ENCODE measurements around the gene MS4A15.

The MS4A15 gene

DNA sequence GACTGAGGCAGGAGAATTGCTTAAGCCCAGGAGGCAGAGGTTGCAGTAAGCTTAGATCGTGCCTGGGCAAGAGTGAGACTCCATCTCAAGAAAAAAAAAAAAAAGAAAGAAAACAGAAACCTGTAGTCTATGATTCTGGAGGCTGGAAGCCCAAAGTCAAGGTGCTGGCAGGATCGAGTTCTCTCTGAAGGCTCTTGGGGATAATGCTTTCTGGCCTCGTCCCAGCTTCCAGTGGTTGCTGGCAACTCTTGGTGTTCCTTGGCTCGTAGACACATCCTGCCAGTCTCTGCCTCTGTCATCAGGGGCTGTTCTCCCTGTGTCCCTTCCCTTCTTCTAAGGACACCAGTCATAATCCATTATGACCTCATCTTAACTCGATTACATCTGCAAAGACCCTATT is 68.5 kb downstream of the MS4A15 start:
- no peak overlapping the region for H4K5ac ChIP-seq (ENCODE audit: low read length)
- no peak for DNase-seq
- H2BK120ac ChIP-seq (ENCODE audit: low read depth, low read length) = no peak overlapping the region
- no peak overlapping the region for H2BK15ac ChIP-seq (replicated peaks; ENCODE audit: low read depth)
- H3K27me3 ChIP-seq (ENCODE audit: insufficient read depth, low read length, poor library complexity) = no peaks in the 10 kb centered on the region
- H3K79me2 ChIP-seq (ENCODE audit: control insufficient read depth, insufficient read depth, low read length) = no peaks in the 10 kb centered on the region
- no peaks in the 10 kb centered on the region for H3K36me3 ChIP-seq (ENCODE audit: control insufficient read depth, insufficient read depth, low read length)
- H4K8ac ChIP-seq (ENCODE audit: low read depth, low read length) = no peak overlapping the region
- no peak overlapping the region for H2BK5ac ChIP-seq (ENCODE audit: low read length)
- WGBS (ENCODE audit: extremely low coverage, insufficient coverage, low lambda C conversion rate) = no CpG with 5 or more reads among the region's 5 CpGs
- no peak overlapping the region for H3K4me2 ChIP-seq (ENCODE audit: low read length)
- H3K27ac ChIP-seq (ENCODE audit: low read depth, low read length) = no peak overlapping the region
- H3K18ac ChIP-seq (ENCODE audit: low read length) = no peak overlapping the region
- no peak overlapping the region for H3K23ac ChIP-seq (ENCODE audit: low read length)
- H3K4me1 ChIP-seq (ENCODE audit: control insufficient read depth, low read depth, low read length) = no peaks in the 10 kb centered on the region
- H2AK5ac ChIP-seq (ENCODE audit: low read length) = no peak overlapping the region
- H3K4me3 ChIP-seq (ENCODE audit: low read length) = no peak overlapping the region
- no peaks in the 10 kb centered on the region for H3K79me1 ChIP-seq (ENCODE audit: low read length)
- no peak overlapping the region for H3K56ac ChIP-seq (ENCODE audit: low read length)
- no peak overlapping the region for H3K9ac ChIP-seq (ENCODE audit: low read length)
- no peak overlapping the region for H3K4ac ChIP-seq (ENCODE audit: low read depth, low read length)

DNA sequence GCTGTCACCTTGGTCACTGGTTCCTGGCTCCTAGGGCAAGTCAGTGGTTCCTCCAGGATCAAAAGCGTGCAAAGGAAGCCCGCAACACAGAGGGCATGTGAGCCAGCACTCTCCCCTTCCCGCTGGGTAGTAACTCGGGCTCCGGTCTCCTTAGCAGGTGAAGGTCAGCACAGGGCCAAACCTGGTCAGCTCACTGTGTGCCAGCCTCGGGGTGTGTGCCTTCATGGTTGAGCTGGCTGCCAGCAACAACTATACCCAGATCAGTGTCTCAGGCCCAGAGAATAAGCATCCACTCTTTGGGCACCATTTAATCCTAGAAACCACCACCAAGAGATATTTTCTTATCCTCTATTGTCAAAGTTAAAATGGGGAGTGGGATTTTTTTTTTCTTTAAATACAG is 69.1 kb downstream of the MS4A15 start:
- H3K4me3 ChIP-seq (ENCODE audit: low read length) = no peak overlapping the region
- no peaks in the 10 kb centered on the region for H3K79me2 ChIP-seq (ENCODE audit: control insufficient read depth, insufficient read depth, low read length)
- no peak overlapping the region for H4K8ac ChIP-seq (ENCODE audit: low read depth, low read length)
- no peak overlapping the region for H2BK5ac ChIP-seq (ENCODE audit: low read length)
- H2BK120ac ChIP-seq (ENCODE audit: low read depth, low read length) = no peak overlapping the region
- WGBS (ENCODE audit: extremely low coverage, insufficient coverage, low lambda C conversion rate) = no CpG with 5 or more reads among the region's 6 CpGs
- H3K18ac ChIP-seq (ENCODE audit: low read length) = no peak overlapping the region
- H3K4me2 ChIP-seq (ENCODE audit: low read length) = no peak overlapping the region
- H3K36me3 ChIP-seq (ENCODE audit: control insufficient read depth, insufficient read depth, low read length) = no peaks in the 10 kb centered on the region
- H3K4me1 ChIP-seq (ENCODE audit: control insufficient read depth, low read depth, low read length) = no peaks in the 10 kb centered on the region
- no peak overlapping the region for H3K56ac ChIP-seq (ENCODE audit: low read length)
- H4K5ac ChIP-seq (ENCODE audit: low read length) = no peak overlapping the region
- H3K27me3 ChIP-seq (ENCODE audit: insufficient read depth, low read length, poor library complexity) = no peaks in the 10 kb centered on the region
- H2BK15ac ChIP-seq (replicated peaks; ENCODE audit: low read depth) = no peak overlapping the region
- H2AK5ac ChIP-seq (ENCODE audit: low read length) = no peak overlapping the region
- no peak overlapping the region for H3K27ac ChIP-seq (ENCODE audit: low read depth, low read length)
- H3K4ac ChIP-seq (ENCODE audit: low read depth, low read length) = no peak overlapping the region
- no peaks in the 10 kb centered on the region for H3K79me1 ChIP-seq (ENCODE audit: low read length)
- DNase-seq = no peak
- no peak overlapping the region for H3K23ac ChIP-seq (ENCODE audit: low read length)
- H3K9ac ChIP-seq (ENCODE audit: low read length) = no peak overlapping the region
